Astrocyte (in vitro differentiated cells and primary cell): ENCODE measurements around the gene S100A14. TPM values are rescaled to one million over a fixed set of nuclear protein-coding genes. Genes with fewer than 3 reads are reported as not detected.
A peak's percentile ranks its signal among the peaks of the same experiment; 100 is the strongest.

Experiments used
- DNase-seq: peaks from one replicate; pipeline ENCODE4 v3.0.0-alpha.2; 2010; ENCODE audit warnings: low read depth
- FAIRE-seq: peaks from 2 replicates; lab custom pipeline; 2011; peaks lifted over from hg19 to GRCh38; lab: Jason Lieb, UNC
- H2AFZ ChIP-seq: 2 replicates; pipeline ENCODE4 v1.6.0; 2012; ENCODE audit warnings: low read depth, low read length, inconsistent platforms
- H3K27ac ChIP-seq: 2 replicates; pipeline ENCODE4 v1.5.1; 2011; ENCODE audit warnings: low read depth, low read length, inconsistent platforms
- H3K27me3 ChIP-seq: 2 replicates; pipeline ENCODE4 v1.6.0; 2011; ENCODE audit warnings: low read length, inconsistent platforms; ENCODE audit not compliant: insufficient read depth
- H3K36me3 ChIP-seq: 2 replicates; pipeline ENCODE4 v1.5.1; 2011; ENCODE audit warnings: low read length, inconsistent platforms; ENCODE audit not compliant: insufficient read depth
- H3K4me1 ChIP-seq: 2 replicates; pipeline ENCODE4 v1.5.1; 2011; ENCODE audit warnings: low read length, inconsistent platforms; ENCODE audit not compliant: insufficient read depth
- H3K4me2 ChIP-seq: 2 replicates; pipeline ENCODE4 v1.6.0; 2012; ENCODE audit warnings: low read length, inconsistent platforms
- H3K4me3 ChIP-seq: 2 replicates; pipeline ENCODE4 v1.5.1; 2011; ENCODE audit warnings: low read depth, mild to moderate bottlenecking, low read length, inconsistent platforms; ENCODE audit not compliant: insufficient read depth
- H3K79me2 ChIP-seq: 2 replicates; pipeline ENCODE4 v1.6.0; 2012; ENCODE audit warnings: mild to moderate bottlenecking, low read length, inconsistent platforms; ENCODE audit not compliant: insufficient read depth
- H3K9ac ChIP-seq: 2 replicates; pipeline ENCODE4 v1.6.0; 2012; ENCODE audit warnings: mild to moderate bottlenecking, low read length, inconsistent platforms
- H3K9me3 ChIP-seq: 2 replicates; pipeline ENCODE4 v1.5.1; 2012; ENCODE audit warnings: low read depth, mild to moderate bottlenecking, low read length, inconsistent platforms; ENCODE audit not compliant: insufficient read depth
- H4K20me1 ChIP-seq: 2 replicates; pipeline ENCODE4 v1.6.0; 2012; ENCODE audit warnings: low read length, inconsistent platforms; ENCODE audit not compliant: insufficient read depth
- H3K27ac Mint-ChIP-seq: one replicate; pipeline ENCODE4 v1.8.0; 2021; ENCODE audit warnings: mild to moderate bottlenecking, mixed read lengths; ENCODE audit not compliant: unreplicated experiment
- H3K27me3 Mint-ChIP-seq: one replicate; pipeline ENCODE4 v1.8.0; 2021; ENCODE audit warnings: low read depth, mixed read lengths; ENCODE audit not compliant: unreplicated experiment
- H3K36me3 Mint-ChIP-seq: one replicate; pipeline ENCODE4 v1.8.0; 2021; ENCODE audit warnings: low read depth, mixed read lengths; ENCODE audit not compliant: unreplicated experiment
- H3K4me1 Mint-ChIP-seq: one replicate; pipeline ENCODE4 v1.8.0; 2021; ENCODE audit warnings: low read depth, mixed read lengths; ENCODE audit not compliant: unreplicated experiment
- H3K4me3 Mint-ChIP-seq: one replicate; pipeline ENCODE4 v1.8.0; 2021; ENCODE audit warnings: mild to moderate bottlenecking, moderate library complexity, mixed read lengths; ENCODE audit not compliant: unreplicated experiment
- H3K9me3 Mint-ChIP-seq: one replicate; pipeline ENCODE4 v1.8.0; 2021; ENCODE audit warnings: mild to moderate bottlenecking, mixed read lengths; ENCODE audit not compliant: unreplicated experiment
- EZH2 ChIP-seq: IDR thresholded peaks from 2 replicates; pipeline ENCODE4 v1.6.1; 2012; ENCODE audit warnings: mild to moderate bottlenecking, low read length, inconsistent platforms; ENCODE audit not compliant: insufficient read depth
- total RNA-seq: library from RNA; stranded (reverse); gene quantifications from 2 replicates; pipeline ENCODE4 v1.2.1, GENCODE V29; 2021
- TF ChIP-seq, protein P1 (sequence below): IDR thresholded peaks from 2 replicates; pipeline ENCODE4 v1.5.1; 2011; ENCODE audit warnings: low read depth, mild to moderate bottlenecking, inconsistent platforms, low read length, moderate library complexity; ENCODE audit not compliant: insufficient read depth

S100A14 gene
- total RNA-seq, 1 donor from 2014 or later, result 0.57 TPM

DNA sequence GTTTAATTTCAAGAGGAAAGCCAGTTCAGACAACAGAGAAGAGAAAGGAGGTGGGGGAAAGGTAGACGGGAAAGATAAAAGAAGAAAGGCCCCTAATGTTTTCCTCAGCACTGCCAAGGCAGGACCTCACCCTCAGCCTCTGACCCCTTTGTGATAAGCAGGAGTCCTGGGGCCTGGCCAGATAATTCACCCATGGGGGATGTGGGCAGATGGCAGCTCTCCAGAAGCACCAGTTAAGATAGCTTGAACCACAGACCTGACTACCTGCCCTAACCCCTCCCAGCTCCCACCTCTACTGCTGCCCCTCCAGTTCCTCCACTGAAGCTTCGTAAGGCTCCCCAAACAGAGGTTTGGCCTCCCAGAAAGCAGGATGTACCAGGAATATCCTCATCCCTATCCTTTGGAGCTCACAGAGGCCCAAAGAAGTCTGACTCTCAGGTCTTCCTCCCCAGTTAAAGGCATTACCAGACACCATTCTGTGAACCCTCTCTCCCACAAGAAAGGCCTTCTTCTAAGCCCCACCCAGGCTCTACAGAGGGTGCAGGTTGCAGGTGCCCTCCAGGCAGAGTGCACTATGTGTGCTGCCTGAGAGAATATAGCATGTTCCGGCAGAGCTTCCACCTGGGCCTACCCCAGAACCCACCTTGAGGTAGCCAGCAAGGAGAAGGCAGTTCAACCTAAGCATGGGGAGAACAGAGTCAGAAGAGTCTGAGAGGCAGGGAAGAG is 33.2 kb upstream of the S100A14 start:
- H4K20me1 ChIP-seq, result peaks cover 18% of the 10 kb centered on the region
- peaks cover 18% of the 10 kb centered on the region for H3K36me3 ChIP-seq
- Mint-ChIP-seq H3K27me3 (no peaks in the 10 kb centered on the region), H3K4me1 (peaks cover 9% of the 10 kb centered on the region), H3K4me3 (no peak overlapping the region), H3K9me3 (peaks cover 2% of the 10 kb centered on the region), H3K36me3 (peaks cover 11% of the 10 kb centered on the region), H3K27ac (no peak overlapping the region)
- peaks cover 6% of the 10 kb centered on the region for H3K4me1 ChIP-seq
- H3K9ac ChIP-seq, result no peak overlapping the region
- DNase-seq, result no peak
- no peak overlapping the region for H2AFZ ChIP-seq
- no peak overlapping the region for H3K4me2 ChIP-seq
- TF ChIP-seq, protein P1, sequence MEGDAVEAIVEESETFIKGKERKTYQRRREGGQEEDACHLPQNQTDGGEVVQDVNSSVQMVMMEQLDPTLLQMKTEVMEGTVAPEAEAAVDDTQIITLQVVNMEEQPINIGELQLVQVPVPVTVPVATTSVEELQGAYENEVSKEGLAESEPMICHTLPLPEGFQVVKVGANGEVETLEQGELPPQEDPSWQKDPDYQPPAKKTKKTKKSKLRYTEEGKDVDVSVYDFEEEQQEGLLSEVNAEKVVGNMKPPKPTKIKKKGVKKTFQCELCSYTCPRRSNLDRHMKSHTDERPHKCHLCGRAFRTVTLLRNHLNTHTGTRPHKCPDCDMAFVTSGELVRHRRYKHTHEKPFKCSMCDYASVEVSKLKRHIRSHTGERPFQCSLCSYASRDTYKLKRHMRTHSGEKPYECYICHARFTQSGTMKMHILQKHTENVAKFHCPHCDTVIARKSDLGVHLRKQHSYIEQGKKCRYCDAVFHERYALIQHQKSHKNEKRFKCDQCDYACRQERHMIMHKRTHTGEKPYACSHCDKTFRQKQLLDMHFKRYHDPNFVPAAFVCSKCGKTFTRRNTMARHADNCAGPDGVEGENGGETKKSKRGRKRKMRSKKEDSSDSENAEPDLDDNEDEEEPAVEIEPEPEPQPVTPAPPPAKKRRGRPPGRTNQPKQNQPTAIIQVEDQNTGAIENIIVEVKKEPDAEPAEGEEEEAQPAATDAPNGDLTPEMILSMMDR, result no peak
- TF ChIP-seq EZH2, result no peak
- peaks cover 5% of the 10 kb centered on the region for H3K79me2 ChIP-seq
- no peaks in the 10 kb centered on the region for H3K9me3 ChIP-seq
- no peak overlapping the region for H3K27ac ChIP-seq
- no peaks in the 10 kb centered on the region for H3K27me3 ChIP-seq
- FAIRE-seq, result no peak
- no peak overlapping the region for H3K4me3 ChIP-seq

DNA sequence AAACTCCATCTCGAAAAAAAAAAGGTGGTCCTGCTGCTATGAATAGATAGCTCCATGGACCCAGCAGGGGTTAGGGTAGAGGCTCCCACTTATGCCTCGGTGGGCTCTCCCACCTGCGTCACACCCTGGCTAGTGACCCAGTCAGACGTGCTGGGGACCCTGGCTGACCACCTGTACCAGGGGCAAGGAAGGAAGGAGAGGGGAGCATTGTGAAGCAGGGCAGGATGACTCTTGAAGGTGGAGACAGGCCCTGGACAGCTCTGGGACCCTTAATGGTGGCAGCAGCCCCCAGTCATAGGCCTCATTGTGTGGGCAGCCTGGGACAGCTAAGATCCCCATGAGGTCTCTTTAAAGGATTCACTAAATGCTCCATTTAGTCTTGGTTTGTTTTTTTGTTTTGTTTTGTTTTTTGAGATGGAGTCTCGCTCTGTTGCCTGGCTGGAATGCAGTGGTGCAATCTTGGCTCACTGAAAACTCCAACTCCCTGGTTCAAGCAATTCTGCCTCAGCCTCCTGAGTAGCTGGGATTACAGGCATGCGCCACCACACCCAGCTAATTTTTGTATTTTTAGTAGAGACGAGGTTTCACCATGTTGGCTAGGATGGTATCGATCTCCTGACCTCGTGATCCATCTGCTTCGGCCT is 32.0 kb upstream of the S100A14 start:
- peak overlapping the region; percentile 45 for H3K4me3 Mint-ChIP-seq
- Histone ChIP-seq H3K4me2 (no peak overlapping the region), H3K27me3 (no peaks in the 10 kb centered on the region), H3K36me3 (peaks cover 29% of the 10 kb centered on the region), H3K4me3 (no peak overlapping the region), H2AFZ (no peak overlapping the region), H3K27ac (no peak overlapping the region), H4K20me1 (peaks cover 29% of the 10 kb centered on the region), H3K9me3 (no peaks in the 10 kb centered on the region), H3K9ac (no peak overlapping the region), H3K4me1 (peaks cover 4% of the 10 kb centered on the region), H3K79me2 (peaks cover 15% of the 10 kb centered on the region)
- peaks cover 8% of the 10 kb centered on the region for H3K4me1 Mint-ChIP-seq
- H3K9me3 Mint-ChIP-seq, result no peaks in the 10 kb centered on the region
- H3K36me3 Mint-ChIP-seq, result peaks cover 16% of the 10 kb centered on the region
- TF ChIP-seq, protein P1, result no peak
- TF ChIP-seq EZH2, result no peak
- H3K27ac Mint-ChIP-seq, result peak overlapping the region; percentile 83
- no peak for FAIRE-seq
- no peaks in the 10 kb centered on the region for H3K27me3 Mint-ChIP-seq
- no peak for DNase-seq

DNA sequence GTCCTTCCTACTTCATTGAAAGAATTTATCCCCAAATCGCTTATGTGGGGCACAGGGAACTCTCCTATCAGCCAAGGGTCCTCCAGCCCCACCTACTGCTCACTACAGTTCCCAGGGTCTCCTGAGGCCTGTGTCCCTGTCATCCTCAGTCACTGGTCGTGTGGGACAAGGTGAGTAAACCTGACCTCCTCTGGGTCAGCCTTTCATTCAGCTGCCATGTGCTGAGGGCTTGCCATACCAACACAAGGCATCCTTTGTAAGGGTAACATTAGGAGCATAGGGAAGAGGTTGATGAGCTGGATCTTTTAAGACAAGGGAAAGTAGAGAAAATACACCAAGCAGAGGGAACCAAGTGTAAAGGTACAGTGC is 31.2 kb upstream of the S100A14 start:
- H3K27ac ChIP-seq, result no peak overlapping the region
- no peak overlapping the region for H3K9ac ChIP-seq
- no peaks in the 10 kb centered on the region for H3K4me1 ChIP-seq
- no peaks in the 10 kb centered on the region for H3K9me3 Mint-ChIP-seq
- H3K27ac Mint-ChIP-seq, result peak overlapping the region; percentile 34
- no peak overlapping the region for H3K4me3 ChIP-seq
- DNase-seq (no peak), FAIRE-seq (no peak)
- peak overlapping the region; percentile 54 for H3K4me3 Mint-ChIP-seq
- H2AFZ ChIP-seq, result no peak overlapping the region
- no peak overlapping the region for H3K4me2 ChIP-seq
- no peaks in the 10 kb centered on the region for H3K27me3 ChIP-seq
- H3K9me3 ChIP-seq, result no peaks in the 10 kb centered on the region
- peaks cover 21% of the 10 kb centered on the region for H3K79me2 ChIP-seq
- peaks cover 37% of the 10 kb centered on the region for H3K36me3 ChIP-seq
- no peaks in the 10 kb centered on the region for H3K27me3 Mint-ChIP-seq
- peaks cover 19% of the 10 kb centered on the region for H3K36me3 Mint-ChIP-seq
- peaks cover 2% of the 10 kb centered on the region for H3K4me1 Mint-ChIP-seq
- peaks cover 32% of the 10 kb centered on the region for H4K20me1 ChIP-seq
- TF ChIP-seq, protein P1, result no peak
- no peak for TF ChIP-seq EZH2
